Putamen (tissue), 1 donor: Measurements from ENCODE around the gene HOXC5.

Experiments
- DNase-seq: peaks from one replicate; pipeline ENCODE4 v3.0.0-alpha.2; 2016; ENCODE audit warnings: low spot score

The HOXC5 gene

GRCh38 chr12:54006559-54007220, 26.2 kb upstream of the HOXC5 start:
- DNase-seq: no peak

- no peak for DNase-seq
Observed at GRCh38 chr12:54007538-54008259, 25.2 kb upstream of the HOXC5 start.

GRCh38 chr12:54008260-54008552, 24.6 kb upstream of the HOXC5 start:
- no peak for DNase-seq

- DNase-seq: no peak
Observed at GRCh38 chr12:54009171-54010052, 23.4 kb upstream of the HOXC5 start.

GRCh38 chr12:54010053-54010971, 22.5 kb upstream of the HOXC5 start:
- DNase-seq: no peak

GRCh38 chr12:54010972-54011664, 21.7 kb upstream of the HOXC5 start:
- DNase-seq: no peak

- DNase-seq: no peak
Observed at GRCh38 chr12:54011665-54012532, 21.0 kb upstream of the HOXC5 start.

GRCh38 chr12:54012631-54013409, 20.0 kb upstream of the HOXC5 start:
- DNase-seq: no peak

- DNase-seq: no peak
Observed at GRCh38 chr12:54014377-54015017, 18.4 kb upstream of the HOXC5 start.

GRCh38 chr12:54015018-54015931, 17.6 kb upstream of the HOXC5 start:
- no peak for DNase-seq

- DNase-seq: no peak
Observed at GRCh38 chr12:54016051-54016450, 16.8 kb upstream of the HOXC5 start.

GRCh38 chr12:54016478-54016964, 16.3 kb upstream of the HOXC5 start:
- DNase-seq: no peak

- no peak for DNase-seq
Observed at GRCh38 chr12:54017027-54017788, 15.6 kb upstream of the HOXC5 start.

- peak; percentile 27 for DNase-seq
Observed at GRCh38 chr12:54017878-54018467, 14.9 kb upstream of the HOXC5 start.

GRCh38 chr12:54018468-54018984, 14.3 kb upstream of the HOXC5 start:
- DNase-seq: no peak

GRCh38 chr12:54019091-54019811, 13.6 kb upstream of the HOXC5 start:
- no peak for DNase-seq
